ENCODE measurements around the gene ZNF169.
"Not testable (repeated sequence)": the region's sequence is repeated elsewhere in the genome, so short reads cannot be mapped to it uniquely, and the experiment has no call there.

- not testable (repeated sequence) for TF ChIP-seq CTCF (IDR thresholded peaks at IDR 0.05); ESRRA (CRISPR knock-in tag; IDR thresholded peaks at IDR 0.05; ENCODE audit: borderline replicate concordance); PRDM15 (CRISPR knock-in tag; IDR thresholded peaks at IDR 0.05); SP1 (CRISPR knock-in tag; conservative IDR thresholded peaks at IDR 0.05); GABPB1 (CRISPR knock-in tag; IDR thresholded peaks at IDR 0.05); RELA (CRISPR knock-in tag; IDR thresholded peaks at IDR 0.05; ENCODE audit: borderline replicate concordance)
- TF ChIP-seq, protein P1, sequence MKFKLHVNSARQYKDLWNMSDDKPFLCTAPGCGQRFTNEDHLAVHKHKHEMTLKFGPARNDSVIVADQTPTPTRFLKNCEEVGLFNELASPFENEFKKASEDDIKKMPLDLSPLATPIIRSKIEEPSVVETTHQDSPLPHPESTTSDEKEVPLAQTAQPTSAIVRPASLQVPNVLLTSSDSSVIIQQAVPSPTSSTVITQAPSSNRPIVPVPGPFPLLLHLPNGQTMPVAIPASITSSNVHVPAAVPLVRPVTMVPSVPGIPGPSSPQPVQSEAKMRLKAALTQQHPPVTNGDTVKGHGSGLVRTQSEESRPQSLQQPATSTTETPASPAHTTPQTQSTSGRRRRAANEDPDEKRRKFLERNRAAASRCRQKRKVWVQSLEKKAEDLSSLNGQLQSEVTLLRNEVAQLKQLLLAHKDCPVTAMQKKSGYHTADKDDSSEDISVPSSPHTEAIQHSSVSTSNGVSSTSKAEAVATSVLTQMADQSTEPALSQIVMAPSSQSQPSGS (CRISPR knock-in tag; IDR thresholded peaks at IDR 0.05; ENCODE audit: borderline replicate concordance, low read depth): not testable (repeated sequence)
- TF ChIP-seq, protein P2, sequence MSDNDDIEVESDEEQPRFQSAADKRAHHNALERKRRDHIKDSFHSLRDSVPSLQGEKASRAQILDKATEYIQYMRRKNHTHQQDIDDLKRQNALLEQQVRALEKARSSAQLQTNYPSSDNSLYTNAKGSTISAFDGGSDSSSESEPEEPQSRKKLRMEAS (CRISPR knock-in tag; IDR thresholded peaks at IDR 0.05): not testable (repeated sequence)
- TF ChIP-seq, protein P3, sequence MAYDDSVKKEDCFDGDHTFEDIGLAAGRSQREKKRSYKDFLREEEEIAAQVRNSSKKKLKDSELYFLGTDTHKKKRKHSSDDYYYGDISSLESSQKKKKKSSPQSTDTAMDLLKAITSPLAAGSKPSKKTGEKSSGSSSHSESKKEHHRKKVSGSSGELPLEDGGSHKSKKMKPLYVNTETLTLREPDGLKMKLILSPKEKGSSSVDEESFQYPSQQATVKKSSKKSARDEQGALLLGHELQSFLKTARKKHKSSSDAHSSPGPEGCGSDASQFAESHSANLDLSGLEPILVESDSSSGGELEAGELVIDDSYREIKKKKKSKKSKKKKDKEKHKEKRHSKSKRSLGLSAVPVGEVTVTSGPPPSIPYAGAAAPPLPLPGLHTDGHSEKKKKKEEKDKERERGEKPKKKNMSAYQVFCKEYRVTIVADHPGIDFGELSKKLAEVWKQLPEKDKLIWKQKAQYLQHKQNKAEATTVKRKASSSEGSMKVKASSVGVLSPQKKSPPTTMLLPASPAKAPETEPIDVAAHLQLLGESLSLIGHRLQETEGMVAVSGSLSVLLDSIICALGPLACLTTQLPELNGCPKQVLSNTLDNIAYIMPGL (CRISPR knock-in tag; IDR thresholded peaks at IDR 0.05): not testable (repeated sequence)
- TF ChIP-seq, protein P4, sequence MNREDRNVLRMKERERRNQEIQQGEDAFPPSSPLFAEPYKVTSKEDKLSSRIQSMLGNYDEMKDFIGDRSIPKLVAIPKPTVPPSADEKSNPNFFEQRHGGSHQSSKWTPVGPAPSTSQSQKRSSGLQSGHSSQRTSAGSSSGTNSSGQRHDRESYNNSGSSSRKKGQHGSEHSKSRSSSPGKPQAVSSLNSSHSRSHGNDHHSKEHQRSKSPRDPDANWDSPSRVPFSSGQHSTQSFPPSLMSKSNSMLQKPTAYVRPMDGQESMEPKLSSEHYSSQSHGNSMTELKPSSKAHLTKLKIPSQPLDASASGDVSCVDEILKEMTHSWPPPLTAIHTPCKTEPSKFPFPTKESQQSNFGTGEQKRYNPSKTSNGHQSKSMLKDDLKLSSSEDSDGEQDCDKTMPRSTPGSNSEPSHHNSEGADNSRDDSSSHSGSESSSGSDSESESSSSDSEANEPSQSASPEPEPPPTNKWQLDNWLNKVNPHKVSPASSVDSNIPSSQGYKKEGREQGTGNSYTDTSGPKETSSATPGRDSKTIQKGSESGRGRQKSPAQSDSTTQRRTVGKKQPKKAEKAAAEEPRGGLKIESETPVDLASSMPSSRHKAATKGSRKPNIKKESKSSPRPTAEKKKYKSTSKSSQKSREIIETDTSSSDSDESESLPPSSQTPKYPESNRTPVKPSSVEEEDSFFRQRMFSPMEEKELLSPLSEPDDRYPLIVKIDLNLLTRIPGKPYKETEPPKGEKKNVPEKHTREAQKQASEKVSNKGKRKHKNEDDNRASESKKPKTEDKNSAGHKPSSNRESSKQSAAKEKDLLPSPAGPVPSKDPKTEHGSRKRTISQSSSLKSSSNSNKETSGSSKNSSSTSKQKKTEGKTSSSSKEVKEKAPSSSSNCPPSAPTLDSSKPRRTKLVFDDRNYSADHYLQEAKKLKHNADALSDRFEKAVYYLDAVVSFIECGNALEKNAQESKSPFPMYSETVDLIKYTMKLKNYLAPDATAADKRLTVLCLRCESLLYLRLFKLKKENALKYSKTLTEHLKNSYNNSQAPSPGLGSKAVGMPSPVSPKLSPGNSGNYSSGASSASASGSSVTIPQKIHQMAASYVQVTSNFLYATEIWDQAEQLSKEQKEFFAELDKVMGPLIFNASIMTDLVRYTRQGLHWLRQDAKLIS (CRISPR knock-in tag; IDR thresholded peaks at IDR 0.05; ENCODE audit: borderline replicate concordance): not testable (repeated sequence)
These were observed 69.4 kb downstream of the ZNF169 start, which contains the start of gene NUTM2F for GRCh38 chr9:94328544-94328943.

All from WTC11 (cell line).